ENCODE results near the gene MAST2.
A peak's percentile ranks its signal among the peaks of the same experiment; 100 is the strongest.
"Not testable (repeated sequence)": the region's sequence is repeated elsewhere in the genome, so short reads cannot be mapped to it uniquely, and the experiment has no call there.

Gene MAST2

DNA sequence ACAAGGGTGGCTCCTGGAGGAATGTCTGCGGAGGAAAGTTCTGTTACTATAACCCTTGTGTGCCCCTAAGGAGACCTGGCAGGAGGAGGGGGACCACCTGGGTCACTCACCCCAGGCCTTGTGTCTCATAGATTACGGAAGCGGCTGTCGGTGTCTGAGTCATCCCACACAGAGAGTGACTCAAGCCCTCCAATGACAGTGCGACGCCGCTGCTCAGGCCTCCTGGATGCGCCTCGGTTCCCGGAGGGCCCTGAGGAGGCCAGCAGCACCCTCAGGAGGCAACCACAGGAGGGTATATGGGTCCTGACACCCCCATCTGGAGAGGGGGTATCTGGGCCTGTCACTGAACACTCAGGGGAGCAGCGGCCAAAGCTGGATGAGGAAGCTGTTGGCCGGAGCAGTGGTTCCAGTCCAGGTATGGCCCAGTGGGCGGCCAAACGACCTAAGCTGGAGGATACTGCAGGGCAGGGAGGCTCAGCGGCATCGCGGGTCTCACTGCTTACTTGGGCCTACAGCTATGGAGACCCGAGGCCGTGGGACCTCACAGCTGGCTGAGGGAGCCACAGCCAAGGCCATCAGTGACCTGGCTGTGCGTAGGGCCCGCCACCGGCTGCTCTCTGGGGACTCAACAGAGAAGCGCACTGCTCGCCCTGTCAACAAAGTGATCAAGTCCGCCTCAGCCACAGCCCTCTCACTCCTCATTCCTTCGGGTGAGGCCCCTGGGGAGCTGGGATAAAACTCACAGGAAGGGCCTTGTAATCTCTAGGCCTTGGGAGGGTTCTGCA is 227.7 kb downstream of the MAST2 start:
- DNase-seq = no peak

- no peak for DNase-seq
Measured at GRCh38 chr1:46034601-46035516, 231.4 kb downstream of the MAST2 start.

- DNase-seq = peak; percentile 60
Measured at GRCh38 chr1:46036894-46037839, 233.8 kb downstream of the MAST2 start.

DNA sequence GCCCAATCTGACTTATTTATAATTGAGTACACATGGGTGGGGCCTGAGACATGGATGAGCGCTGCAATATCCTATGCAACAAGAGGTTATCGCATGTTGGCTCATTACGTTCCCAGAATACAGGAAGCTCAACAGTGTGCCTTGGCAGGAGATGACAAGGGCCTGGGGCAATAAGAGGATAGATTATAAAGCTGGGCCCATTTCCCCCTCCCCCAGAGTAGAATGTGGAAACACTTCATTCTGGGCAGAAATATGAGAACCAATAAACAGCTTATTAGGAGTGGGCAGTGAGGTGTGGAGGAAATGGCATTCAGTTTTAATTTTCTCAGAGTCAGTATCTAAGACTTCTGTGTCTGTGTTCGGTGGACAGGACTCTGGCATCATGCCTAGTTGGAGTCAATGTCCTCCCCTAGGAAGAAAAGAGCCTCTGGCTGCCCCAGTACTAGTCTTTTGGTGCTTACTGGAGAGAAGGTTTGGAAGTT is 236.2 kb downstream of the MAST2 start:
- no peak for DNase-seq

DNA sequence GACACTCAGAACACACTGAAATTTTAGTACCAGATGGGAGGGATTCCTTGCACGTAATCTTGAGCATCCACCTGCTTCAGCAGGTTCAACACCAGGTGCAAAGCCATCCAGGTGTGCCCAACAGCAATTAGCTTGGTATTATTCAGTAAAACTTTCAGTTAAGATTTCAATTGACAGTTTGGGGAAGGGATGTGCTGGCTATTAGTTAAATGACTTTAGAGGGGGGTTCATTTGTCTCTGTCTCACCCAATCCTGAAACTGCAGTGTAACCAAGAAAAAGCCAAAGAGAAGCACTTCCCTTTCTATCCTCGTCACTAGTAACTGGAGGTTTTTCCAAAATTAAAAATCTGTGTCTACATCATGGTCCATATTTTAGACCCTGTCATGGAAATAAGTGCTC is 238.1 kb downstream of the MAST2 start:
- no peak for DNase-seq

DNA sequence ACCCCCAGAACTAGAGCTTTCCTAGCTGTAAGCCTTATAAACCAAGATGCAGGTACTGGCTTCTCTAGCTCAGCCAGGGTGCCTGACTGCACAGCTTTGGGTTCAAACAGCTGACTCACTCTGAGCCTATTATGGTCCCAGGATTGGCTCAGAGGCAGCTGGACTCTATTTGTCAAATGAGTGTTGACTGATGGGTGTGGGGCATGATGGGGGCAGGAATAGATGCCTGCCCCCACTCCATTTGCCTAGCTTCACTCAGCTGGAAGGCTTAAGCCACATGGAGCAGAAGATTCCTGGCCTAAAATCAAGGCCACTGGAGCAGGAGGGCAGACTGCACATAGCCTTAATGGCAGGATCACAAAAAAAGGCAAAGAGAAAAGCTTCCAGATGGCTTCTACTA is 238.6 kb downstream of the MAST2 start:
- DNase-seq = peak; percentile 61

GRCh38 chr1:46043458-46044017 is 240.1 kb downstream of the MAST2 start:
- DNase-seq = no peak

GRCh38 chr1:46044116-46044515 is 240.7 kb downstream of the MAST2 start:
- DNase-seq = no peak

- DNase-seq = no peak
Measured at GRCh38 chr1:46053734-46054133, 250.3 kb downstream of the MAST2 start.

GRCh38 chr1:46056325-46056724 is 252.9 kb downstream of the MAST2 start:
- no peak for DNase-seq

- DNase-seq = not testable (repeated sequence)
Measured at GRCh38 chr1:46057215-46057614, 253.8 kb downstream of the MAST2 start.

GRCh38 chr1:46057781-46058180 is 254.4 kb downstream of the MAST2 start:
- DNase-seq = no peak

- DNase-seq = no peak
Measured at GRCh38 chr1:46058936-46059335, 255.5 kb downstream of the MAST2 start.

- DNase-seq = no peak
Measured at GRCh38 chr1:46061146-46061545, 257.7 kb downstream of the MAST2 start.

DNA sequence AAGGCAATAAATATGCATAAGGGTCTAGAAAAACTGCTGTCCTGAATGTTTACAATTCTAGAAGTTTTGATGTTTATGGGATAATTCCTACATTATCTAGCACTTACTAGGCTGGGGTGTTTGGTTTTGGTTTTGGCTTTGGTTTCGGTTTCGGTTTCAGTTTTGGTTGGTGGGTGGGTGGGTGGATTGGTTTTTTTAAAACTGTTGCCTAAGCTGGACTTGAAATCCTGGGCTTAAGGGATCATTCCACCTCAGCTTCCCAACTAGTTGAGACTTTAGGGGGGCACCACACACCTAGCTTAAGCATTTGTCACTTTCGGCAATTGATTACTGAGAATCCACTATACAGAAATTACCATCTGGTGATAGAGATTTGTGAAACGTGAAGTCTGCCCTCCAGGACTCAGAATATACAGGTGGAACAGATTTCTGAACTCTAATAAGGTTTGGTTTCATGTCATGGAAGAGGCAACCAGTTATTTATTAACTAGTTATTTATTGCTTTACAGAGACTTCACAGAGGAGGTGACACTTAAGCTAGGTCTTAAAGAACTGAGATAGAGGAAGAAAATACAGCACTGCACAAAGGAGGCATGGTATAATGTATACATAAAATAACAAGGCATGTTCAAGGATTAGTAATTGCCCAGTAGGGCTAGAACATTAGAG is 259.4 kb downstream of the MAST2 start:
- no peak for DNase-seq

- no peak for DNase-seq
Measured at GRCh38 chr1:46064708-46065107, 261.3 kb downstream of the MAST2 start.

GRCh38 chr1:46065405-46065804 is 262.0 kb downstream of the MAST2 start:
- no peak for DNase-seq

DNA sequence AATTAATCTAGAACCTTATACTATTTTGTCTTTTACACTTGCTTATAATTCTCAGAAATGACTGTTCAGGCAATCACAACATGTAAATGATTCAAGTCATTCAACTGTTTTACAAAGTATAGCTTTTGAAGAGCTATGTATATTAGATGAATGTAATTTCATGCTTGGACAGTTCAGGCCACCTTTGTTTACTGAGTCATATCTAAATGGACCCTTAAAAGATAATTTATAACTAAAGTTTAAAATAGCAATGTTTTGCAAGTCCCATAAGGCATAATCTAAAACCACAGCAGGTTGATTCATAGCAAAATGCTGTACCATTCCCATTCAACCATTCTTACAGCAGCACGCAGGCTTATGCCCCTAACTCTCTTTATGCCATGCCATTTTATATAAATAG is 264.2 kb downstream of the MAST2 start:
- DNase-seq = no peak

GRCh38 chr1:46068525-46068924 is 265.1 kb downstream of the MAST2 start:
- no peak for DNase-seq

DNA sequence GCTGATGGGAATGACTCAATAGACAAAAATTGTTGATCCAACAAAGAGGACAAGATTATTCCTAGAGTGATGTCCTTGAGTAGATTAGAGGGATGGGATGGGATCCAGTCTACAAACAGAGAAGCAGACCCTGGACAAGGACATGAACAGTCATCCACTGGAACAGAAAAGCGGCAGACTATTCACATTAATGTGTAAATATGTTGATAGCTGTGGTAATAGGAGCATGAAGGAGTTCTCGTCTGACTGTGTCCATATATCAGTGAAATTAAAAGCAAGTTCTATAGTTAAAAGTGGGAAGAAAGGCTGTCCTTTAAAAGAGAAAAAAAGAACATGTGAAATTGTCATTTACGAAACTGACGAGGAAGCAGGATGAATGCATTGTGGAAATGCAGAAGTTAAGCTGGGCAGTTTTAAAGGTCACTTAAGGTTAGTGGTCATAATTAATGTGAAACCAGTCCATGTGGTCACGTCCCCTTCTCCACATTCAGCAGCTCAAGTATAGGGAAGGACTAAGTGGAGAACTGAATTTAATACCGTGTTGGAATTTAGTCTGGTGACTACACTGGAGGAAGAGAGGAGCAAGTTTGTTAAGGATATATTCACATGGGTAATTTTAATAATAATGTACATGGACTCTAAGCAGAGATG is 266.9 kb downstream of the MAST2 start:
- DNase-seq = no peak

DNA sequence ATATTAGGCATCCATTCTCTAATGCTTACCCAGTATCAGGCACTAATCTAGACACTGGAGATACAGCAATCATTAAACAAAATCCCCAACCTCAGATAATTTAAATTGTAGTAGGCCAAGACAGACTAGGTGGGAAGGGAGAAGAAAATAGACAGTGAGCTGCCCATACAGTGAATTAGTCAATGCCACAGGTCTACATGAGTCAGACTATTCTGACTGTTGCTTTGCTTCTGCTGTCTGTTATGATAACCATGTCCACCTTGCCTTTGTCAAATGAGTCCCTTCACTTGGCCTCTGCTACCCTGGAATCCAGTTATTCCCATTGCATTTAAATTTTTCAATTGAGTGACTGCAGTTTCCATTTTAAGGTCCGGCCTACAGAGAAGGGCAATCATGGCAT is 269.6 kb downstream of the MAST2 start:
- no peak for DNase-seq
